ENCODE results near the gene HIPK3.

Gene HIPK3

DNA sequence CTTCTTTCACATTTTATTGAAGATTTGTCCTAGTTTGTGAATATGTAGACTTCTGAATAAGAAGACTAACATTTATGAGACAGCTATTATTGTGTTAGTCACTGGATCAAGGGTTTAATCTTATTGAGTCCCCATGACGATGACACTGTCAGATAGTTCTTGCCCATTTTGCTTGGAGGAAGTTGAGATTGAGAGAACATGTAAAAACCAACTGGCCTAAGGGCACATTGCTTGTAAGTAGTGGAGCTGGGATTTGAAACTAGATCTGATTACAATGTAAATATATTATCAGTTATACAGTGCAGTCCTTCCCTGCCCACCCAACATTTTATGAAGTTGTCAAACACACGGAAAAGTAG, 134.7 kb downstream of the HIPK3 start:
- H3K36me3 ChIP-seq (ENCODE audit: control insufficient read depth, insufficient read depth, low read length) = no peaks in the 10 kb centered on the region
- WGBS, 2 experiments (ENCODE audit: insufficient coverage in 2 of 2) = 85 to 100% methylated on average over 1 to 2 of the region's 2 CpGs

DNA sequence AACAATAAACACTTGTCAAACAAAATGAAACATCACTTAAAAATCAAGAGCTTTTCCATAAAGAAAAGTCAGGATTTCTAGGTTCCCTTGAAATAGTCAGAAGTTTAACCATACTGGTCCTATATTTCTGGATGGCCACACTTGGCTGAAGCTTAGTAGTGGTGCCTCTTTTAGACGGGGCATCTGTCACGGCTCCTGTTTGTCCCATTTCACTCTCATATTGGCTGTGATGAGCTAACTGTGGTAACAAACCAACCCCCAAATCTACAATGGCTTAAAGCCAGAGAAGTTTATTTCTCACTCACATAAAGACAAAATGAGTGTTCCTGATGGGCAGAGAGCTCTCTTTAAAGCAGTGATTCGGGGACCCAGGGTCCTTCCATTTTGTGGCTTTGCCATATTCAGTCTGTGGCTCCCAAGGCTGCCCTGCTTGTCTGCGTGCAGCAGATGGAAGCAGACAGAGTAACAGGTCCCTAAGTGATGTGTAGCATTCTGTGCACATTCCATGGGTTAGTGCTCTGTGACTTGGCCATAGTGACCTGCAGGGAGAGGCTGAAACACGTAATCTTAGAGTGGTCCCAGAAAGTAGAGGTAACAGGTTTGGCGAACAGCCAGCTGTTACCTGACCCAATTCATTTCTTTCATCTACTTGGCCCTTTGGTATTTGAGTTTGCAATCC, 137.4 kb downstream of the HIPK3 start:
- Histone ChIP-seq H3K4me3 (ENCODE audit: extremely low read depth, insufficient read depth, low read length, poor library complexity, severe bottlenecking) (no peak overlapping the region), H3K9me3 (ENCODE audit: control insufficient read depth, low read length) (no peaks in the 10 kb centered on the region), H3K4me1 (ENCODE audit: control insufficient read depth, insufficient read depth, low read length, poor library complexity, severe bottlenecking) (no peaks in the 10 kb centered on the region), H3K36me3 (ENCODE audit: control insufficient read depth, insufficient read depth, low read length) (no peaks in the 10 kb centered on the region), H3K27ac (ENCODE audit: low read depth, low read length, severe bottlenecking) (no peak overlapping the region)
- WGBS, 2 experiments (ENCODE audit: insufficient coverage in 2 of 2) = 89% methylated on average over 3 to 4 of the region's 6 CpGs

More for the DNA sequence above, 134.7 kb downstream of the HIPK3 start:
- no peaks in the 10 kb centered on the region for H3K4me1 ChIP-seq (ENCODE audit: control insufficient read depth, insufficient read depth, low read length, poor library complexity, severe bottlenecking)
- H3K4me3 ChIP-seq (ENCODE audit: extremely low read depth, insufficient read depth, low read length, poor library complexity, severe bottlenecking) = no peak overlapping the region
- no peak overlapping the region for H3K27ac ChIP-seq (ENCODE audit: low read depth, low read length, severe bottlenecking)
- no peaks in the 10 kb centered on the region for H3K9me3 ChIP-seq (ENCODE audit: control insufficient read depth, low read length)

DNA sequence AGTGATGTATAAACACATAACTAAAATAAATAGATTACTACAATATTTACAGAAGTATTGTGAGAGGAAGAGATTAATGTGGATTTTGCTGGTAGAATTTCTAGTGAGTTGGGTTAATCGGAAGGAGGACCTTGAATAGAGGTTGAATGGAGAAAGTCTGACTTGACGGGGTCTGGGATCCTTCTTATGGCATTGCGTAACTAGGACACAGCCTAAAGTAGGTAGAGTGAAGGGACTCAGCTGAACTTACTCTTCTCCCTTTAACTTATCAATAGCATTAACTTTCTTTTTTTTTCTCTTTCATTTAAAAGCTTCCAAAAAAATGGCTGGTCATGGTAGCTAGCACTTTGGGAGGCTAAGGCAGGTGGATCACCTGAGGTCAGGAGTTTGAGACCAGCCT, 139.2 kb downstream of the HIPK3 start:
- H3K4me3 ChIP-seq (ENCODE audit: extremely low read depth, insufficient read depth, low read length, poor library complexity, severe bottlenecking) = no peak overlapping the region
- 92 to 100% methylated on average over 1 to 3 of the region's 3 CpGs for WGBS, 2 experiments (ENCODE audit: insufficient coverage in 2 of 2)
- no peaks in the 10 kb centered on the region for H3K36me3 ChIP-seq (ENCODE audit: control insufficient read depth, insufficient read depth, low read length)
- no peak overlapping the region for H3K27ac ChIP-seq (ENCODE audit: low read depth, low read length, severe bottlenecking)
- H3K4me1 ChIP-seq (ENCODE audit: control insufficient read depth, insufficient read depth, low read length, poor library complexity, severe bottlenecking) = no peaks in the 10 kb centered on the region
- no peaks in the 10 kb centered on the region for H3K9me3 ChIP-seq (ENCODE audit: control insufficient read depth, low read length)

DNA sequence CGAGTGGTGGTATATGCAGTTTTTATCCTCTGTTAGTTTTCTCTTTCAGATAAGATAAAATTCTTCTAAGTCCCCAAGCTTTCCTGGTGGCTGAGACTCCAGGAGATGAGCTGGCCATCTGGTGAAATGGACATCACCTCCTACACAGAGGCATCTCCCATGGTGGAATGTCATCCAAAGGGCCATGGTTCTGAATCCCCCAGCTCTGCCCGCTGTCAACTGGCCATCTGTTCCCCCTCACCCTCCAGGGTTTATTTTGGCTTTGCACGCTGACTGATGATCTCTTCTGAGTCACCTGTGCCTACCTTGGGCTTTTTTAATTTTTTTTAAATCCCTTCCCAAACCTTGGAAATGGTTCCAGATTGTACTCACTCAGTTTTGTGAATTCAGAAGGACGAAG, 142.2 kb downstream of the HIPK3 start:
- WGBS, 2 experiments (ENCODE audit: insufficient coverage in 2 of 2) = 94 to 96% methylated on average over 3 to 4 of the region's 4 CpGs
- H3K4me1 ChIP-seq (ENCODE audit: control insufficient read depth, insufficient read depth, low read length, poor library complexity, severe bottlenecking) = no peaks in the 10 kb centered on the region
- no peak overlapping the region for H3K4me3 ChIP-seq (ENCODE audit: extremely low read depth, insufficient read depth, low read length, poor library complexity, severe bottlenecking)
- H3K9me3 ChIP-seq (ENCODE audit: control insufficient read depth, low read length) = no peaks in the 10 kb centered on the region
- no peak overlapping the region for H3K27ac ChIP-seq (ENCODE audit: low read depth, low read length, severe bottlenecking)
- H3K36me3 ChIP-seq (ENCODE audit: control insufficient read depth, insufficient read depth, low read length) = no peaks in the 10 kb centered on the region

DNA sequence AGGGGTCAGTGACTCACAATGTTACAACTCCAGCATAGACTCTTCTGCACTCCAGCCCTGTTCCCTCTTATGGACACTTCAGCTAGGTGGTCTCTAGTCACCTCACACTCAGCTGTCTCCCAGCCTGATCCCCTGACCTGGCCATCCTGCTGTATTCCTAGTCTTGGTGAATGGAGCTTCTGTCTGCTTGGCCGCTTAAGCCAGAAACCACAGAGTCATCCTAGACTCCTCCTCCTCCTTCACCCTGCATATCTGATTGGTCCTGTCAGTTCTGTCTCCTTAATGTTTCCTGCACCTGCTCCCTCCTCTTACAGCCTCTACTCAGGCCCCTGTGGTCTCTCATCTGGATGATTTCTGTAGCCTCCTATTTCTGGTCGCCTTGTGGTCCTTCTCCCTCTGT, 144.9 kb downstream of the HIPK3 start:
- H3K36me3 ChIP-seq (ENCODE audit: control insufficient read depth, insufficient read depth, low read length) = no peaks in the 10 kb centered on the region
- 83 to 91% methylated on average over 2 of the region's 2 CpGs for WGBS, 2 experiments (ENCODE audit: insufficient coverage in 2 of 2)
- H3K9me3 ChIP-seq (ENCODE audit: control insufficient read depth, low read length) = no peaks in the 10 kb centered on the region
- H3K4me1 ChIP-seq (ENCODE audit: control insufficient read depth, insufficient read depth, low read length, poor library complexity, severe bottlenecking) = no peaks in the 10 kb centered on the region
- no peak overlapping the region for H3K27ac ChIP-seq (ENCODE audit: low read depth, low read length, severe bottlenecking)
- H3K4me3 ChIP-seq (ENCODE audit: extremely low read depth, insufficient read depth, low read length, poor library complexity, severe bottlenecking) = no peak overlapping the region

DNA sequence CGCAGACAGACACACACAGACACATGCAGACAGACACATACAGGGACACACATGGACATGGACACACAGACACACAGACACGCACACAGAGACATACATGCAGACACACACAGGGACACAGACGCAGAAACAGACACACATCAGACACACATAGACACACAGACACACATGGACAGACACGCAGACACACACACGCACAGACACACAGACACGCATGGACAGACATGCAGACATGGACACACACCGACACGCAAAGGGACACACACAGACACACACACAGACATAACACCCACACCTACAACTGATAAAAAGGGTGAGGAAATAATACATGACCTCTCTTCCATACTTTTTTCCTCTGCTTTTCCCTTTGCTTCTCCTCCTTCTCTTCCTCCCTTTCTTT, 146.2 kb downstream of the HIPK3 start:
- no peaks in the 10 kb centered on the region for H3K36me3 ChIP-seq (ENCODE audit: control insufficient read depth, insufficient read depth, low read length)
- no peak overlapping the region for H3K4me3 ChIP-seq (ENCODE audit: extremely low read depth, insufficient read depth, low read length, poor library complexity, severe bottlenecking)
- H3K4me1 ChIP-seq (ENCODE audit: control insufficient read depth, insufficient read depth, low read length, poor library complexity, severe bottlenecking) = no peaks in the 10 kb centered on the region
- WGBS, 2 experiments (ENCODE audit: insufficient coverage in 2 of 2) = 90 to 100% methylated on average over 2 to 8 of the region's 8 CpGs
- H3K9me3 ChIP-seq (ENCODE audit: control insufficient read depth, low read length) = no peaks in the 10 kb centered on the region
- H3K27ac ChIP-seq (ENCODE audit: low read depth, low read length, severe bottlenecking) = no peak overlapping the region

DNA sequence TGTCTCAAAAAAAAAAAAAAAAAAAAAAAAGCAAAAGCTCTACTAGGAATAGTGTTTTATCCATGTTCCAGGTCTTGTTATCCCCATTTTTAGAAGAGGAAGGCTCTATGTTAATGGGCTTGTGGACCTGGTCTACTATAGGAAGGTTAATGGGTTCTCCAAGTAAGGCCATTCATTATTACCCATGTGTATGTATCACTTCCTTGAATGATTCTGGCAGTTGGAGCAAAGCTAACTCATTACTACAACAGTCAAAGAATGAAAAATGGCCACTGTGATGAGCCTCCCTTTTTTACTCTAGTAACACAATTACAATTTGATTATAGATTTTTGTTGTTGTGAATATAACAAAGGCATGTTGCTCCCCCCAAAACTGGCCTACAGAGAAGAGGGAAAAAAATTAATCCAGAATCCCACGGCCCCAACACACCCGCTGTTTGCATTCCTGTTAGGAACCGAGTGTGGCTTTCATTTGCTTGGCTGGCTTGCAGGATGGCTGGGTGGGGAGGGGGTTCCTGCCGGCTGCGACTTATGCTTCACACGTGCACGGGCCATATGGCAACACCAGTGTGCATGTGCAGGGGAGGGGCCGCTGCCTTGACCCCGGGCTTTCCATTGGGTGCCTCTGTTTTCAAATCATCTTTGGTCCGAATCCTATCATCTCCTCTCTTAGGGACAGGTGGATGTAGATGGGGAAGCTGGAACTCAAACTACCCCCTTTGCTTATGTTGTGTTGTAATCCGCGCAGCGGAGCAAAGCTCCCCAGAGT, 148.8 kb downstream of the HIPK3 start:
- Histone ChIP-seq H3K27ac (ENCODE audit: low read depth, low read length, severe bottlenecking) (no peak overlapping the region), H3K36me3 (ENCODE audit: control insufficient read depth, insufficient read depth, low read length) (no peaks in the 10 kb centered on the region), H3K4me1 (ENCODE audit: control insufficient read depth, insufficient read depth, low read length, poor library complexity, severe bottlenecking) (no peaks in the 10 kb centered on the region), H3K4me3 (ENCODE audit: extremely low read depth, insufficient read depth, low read length, poor library complexity, severe bottlenecking) (no peak overlapping the region), H3K9me3 (ENCODE audit: control insufficient read depth, low read length) (no peaks in the 10 kb centered on the region)
- WGBS, 2 experiments (ENCODE audit: insufficient coverage in 2 of 2) = 91 to 97% methylated on average over 4 to 9 of the region's 13 CpGs
